GM12892 (cell line): Measurements from ENCODE around the gene CDH4.

Source experiments
- POLR2A ChIP-seq: IDR thresholded peaks from 2 replicates; pipeline ENCODE4 v1.6.1; 2011; ENCODE audit warnings: low read depth, low read length, control low read depth
- POLR2AphosphoS5 ChIP-seq: IDR thresholded peaks from 2 replicates; pipeline ENCODE4 v1.6.1; 2011; ENCODE audit warnings: low read depth, low read length, control low read depth
- TAF1 ChIP-seq: IDR thresholded peaks from 2 replicates; pipeline ENCODE4 v1.6.1; 2011; ENCODE audit warnings: low read depth, mild to moderate bottlenecking, control low read depth, low read length, borderline replicate concordance

GRCh38 chr20:61299618-61300017 is 47.6 kb downstream of the CDH4 start:
- TF ChIP-seq POLR2AphosphoS5 (no peak), POLR2A (no peak), TAF1 (no peak)
